Activated T-helper 17 cell treated with anti-CD3 and anti-CD28 coated beads, Interleukin-2, amount 50 U/mL, for 72 hours (primary cell): Measurements from ENCODE around the gene FAM13A. TPM values are rescaled to one million over a fixed set of nuclear protein-coding genes. Genes with fewer than 3 reads are reported as not detected.

Experiments used
- ATAC-seq: fragments of 150-1000 bp; cut with Tn5 transposase; replicated peaks from 2 replicates; pipeline ENCODE4 v1.10.0; 2021; ENCODE audit warnings: mild to moderate bottlenecking, moderate library complexity
- H3K27ac Mint-ChIP-seq: one replicate; pipeline ENCODE4 v1.8.0; 2022; ENCODE audit warnings: mixed read lengths
- H3K27me3 Mint-ChIP-seq: one replicate; pipeline ENCODE4 v1.8.0; 2022; ENCODE audit warnings: mixed read lengths
- H3K36me3 Mint-ChIP-seq: one replicate; pipeline ENCODE4 v1.8.0; 2022; ENCODE audit warnings: low read depth, mild to moderate bottlenecking, mixed read lengths
- H3K4me1 Mint-ChIP-seq: one replicate; pipeline ENCODE4 v1.8.0; 2022; ENCODE audit warnings: mixed read lengths
- H3K4me3 Mint-ChIP-seq: one replicate; pipeline ENCODE4 v1.8.0; 2022; ENCODE audit warnings: mild to moderate bottlenecking, mixed read lengths
- H3K9me3 Mint-ChIP-seq: one replicate; pipeline ENCODE4 v1.8.0; 2022; ENCODE audit warnings: mixed read lengths
- total RNA-seq, 2 donors: library from RNA; stranded (reverse); gene quantifications; one replicate each; pipeline ENCODE4 v1.2.3, GENCODE V29; 2022

Gene FAM13A
- total RNA-seq, 2 donors from 2014 or later, result 6.7 to 91.4 TPM

DNA sequence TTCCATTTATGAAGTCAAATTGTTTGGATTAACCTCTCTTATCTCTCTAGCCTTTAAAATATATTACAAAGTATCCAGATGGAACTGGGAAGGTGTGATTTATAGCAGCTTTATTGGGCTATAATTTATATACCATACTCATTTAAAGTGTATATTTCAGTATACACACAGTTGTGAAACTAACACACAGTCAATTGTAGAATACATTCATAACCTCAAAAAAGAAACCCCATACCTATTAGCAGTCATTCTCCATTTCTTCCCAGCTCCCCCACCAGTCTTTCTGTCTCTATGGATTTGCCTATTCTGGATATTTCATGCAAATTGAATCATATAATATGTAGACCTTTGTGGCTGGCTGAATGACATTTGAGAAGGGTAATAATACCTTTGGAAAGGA is 351.8 kb downstream of the FAM13A start:
- peaks cover 95% of the 10 kb centered on the region for H3K36me3 Mint-ChIP-seq
- no peaks in the 10 kb centered on the region for H3K9me3 Mint-ChIP-seq
- no peak overlapping the region for H3K27ac Mint-ChIP-seq
- peak; percentile 42 for ATAC-seq
- peaks cover 11% of the 10 kb centered on the region for H3K4me1 Mint-ChIP-seq
- H3K27me3 Mint-ChIP-seq, result no peaks in the 10 kb centered on the region
- H3K4me3 Mint-ChIP-seq, result no peak overlapping the region

DNA sequence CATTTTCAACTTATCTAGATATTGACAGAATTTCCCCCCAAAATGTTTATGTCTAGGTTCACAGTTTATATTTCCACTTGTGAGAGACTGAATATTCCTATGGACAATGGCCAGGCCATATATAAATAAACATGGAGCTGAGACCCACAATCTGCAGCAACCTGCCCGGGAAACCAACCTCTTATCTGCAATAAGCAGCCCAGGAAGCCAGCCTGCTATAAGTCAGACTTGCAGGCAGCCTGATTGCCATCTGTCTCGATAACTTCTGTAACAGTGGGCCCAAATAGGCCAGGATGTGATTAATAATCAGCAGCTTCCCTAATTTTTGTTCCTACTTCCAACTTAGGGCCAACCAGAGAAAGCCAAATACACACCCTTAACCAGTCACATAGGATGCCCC is 354.2 kb downstream of the FAM13A start:
- H3K27ac Mint-ChIP-seq, result no peak overlapping the region
- H3K27me3 Mint-ChIP-seq, result no peaks in the 10 kb centered on the region
- H3K36me3 Mint-ChIP-seq, result peaks cover 79% of the 10 kb centered on the region
- H3K4me1 Mint-ChIP-seq, result peaks cover 9% of the 10 kb centered on the region
- H3K9me3 Mint-ChIP-seq, result no peaks in the 10 kb centered on the region
- H3K4me3 Mint-ChIP-seq, result no peak overlapping the region
- no peak for ATAC-seq

DNA sequence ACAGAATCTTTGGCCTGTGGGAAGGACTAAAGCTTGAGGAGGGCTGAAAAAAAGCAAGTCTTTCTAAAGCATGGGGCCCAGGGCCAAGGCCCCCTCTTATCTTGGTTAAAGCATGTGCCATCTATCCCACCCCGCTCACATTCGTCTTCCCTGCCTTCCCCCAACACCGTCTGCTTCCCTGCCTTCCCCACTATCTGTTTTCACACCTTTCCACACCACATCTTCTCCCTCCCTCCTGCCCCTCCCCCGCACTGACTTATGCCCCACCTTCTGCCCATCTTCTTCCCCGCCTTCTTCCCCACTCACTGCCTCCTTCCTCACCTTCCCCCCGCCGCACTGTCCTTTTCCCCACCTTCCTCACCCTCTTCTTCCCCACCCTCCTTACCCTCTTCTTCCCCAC is 358.5 kb downstream of the FAM13A start:
- Mint-ChIP-seq H3K27me3 (no peaks in the 10 kb centered on the region), H3K4me3 (peak overlapping the region; percentile 84), H3K27ac (no peak overlapping the region), H3K4me1 (peaks cover 5% of the 10 kb centered on the region), H3K36me3 (peaks cover 61% of the 10 kb centered on the region), H3K9me3 (no peaks in the 10 kb centered on the region)
- no peak for ATAC-seq

DNA sequence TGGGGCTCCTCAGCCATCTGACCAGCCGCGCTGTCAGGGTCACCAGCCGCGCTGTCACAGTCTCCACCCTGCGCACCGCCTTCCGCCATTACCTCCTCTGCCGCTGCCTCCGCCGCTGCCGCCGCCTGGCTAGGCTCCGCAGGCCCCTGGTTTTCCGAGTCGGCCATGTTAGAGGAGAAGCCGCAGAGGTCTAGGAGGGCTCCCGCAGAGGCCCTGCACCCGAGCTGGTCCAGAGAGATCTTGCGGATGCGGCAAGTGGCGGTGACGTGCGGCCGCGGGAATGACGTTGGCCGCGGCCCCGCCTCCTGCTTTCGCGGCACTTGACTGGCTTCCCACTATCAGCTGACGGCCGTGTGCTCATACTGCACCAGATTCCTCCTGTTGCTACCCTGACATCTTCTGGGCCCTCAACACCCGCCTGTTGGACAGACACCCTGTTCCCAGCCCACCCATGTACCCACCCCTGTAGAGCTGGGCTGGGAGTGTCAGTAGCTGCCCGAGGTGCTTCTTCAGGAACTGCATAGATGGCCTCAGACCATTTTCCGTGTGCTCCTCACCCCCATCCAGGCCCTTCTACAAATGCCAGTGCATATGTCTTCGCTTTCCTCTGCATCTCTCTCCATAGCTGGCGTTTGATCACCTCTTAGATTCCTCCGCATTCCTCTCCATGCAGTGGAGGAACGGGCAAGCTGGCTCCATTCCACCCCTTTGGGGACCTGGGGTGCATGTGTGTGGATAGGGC is 359.2 kb downstream of the FAM13A start, which contains the start of gene NAP1L5:
TSS of gene NAP1L5 (minus strand) at position 242 of the 742 bp plus-strand sequence. CDS start at position 167, 75 bp downstream.
- peak; percentile 92 for ATAC-seq
- H3K36me3 Mint-ChIP-seq, result peaks cover 53% of the 10 kb centered on the region
- H3K4me1 Mint-ChIP-seq, result peaks cover 5% of the 10 kb centered on the region
- H3K4me3 Mint-ChIP-seq, result peak within 1 kb of the TSS; percentile 84
- peak within 1 kb of the TSS; percentile 75 for H3K27ac Mint-ChIP-seq
- no peaks in the 10 kb centered on the region for H3K9me3 Mint-ChIP-seq
- no peaks in the 10 kb centered on the region for H3K27me3 Mint-ChIP-seq

DNA sequence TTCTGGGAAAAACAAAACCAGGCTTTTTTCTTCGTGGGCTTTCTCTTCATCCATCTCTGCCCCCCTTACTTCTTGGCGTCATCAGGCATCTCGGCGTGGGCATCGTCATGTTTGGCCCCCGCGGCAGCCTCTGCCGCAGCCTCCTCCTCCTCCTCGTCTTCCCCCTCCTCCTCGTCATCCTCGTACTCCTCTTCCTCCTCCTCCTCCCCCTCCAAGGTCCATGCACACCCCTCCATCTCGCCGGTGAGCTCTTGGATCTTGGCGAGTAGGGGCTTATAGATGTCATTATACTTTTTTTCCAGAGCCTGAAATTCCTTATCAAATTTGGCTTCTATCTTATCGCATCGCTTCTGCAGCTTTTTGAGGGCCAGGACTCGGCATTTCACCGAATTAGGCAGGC is 359.8 kb downstream of the FAM13A start:
- Mint-ChIP-seq H3K9me3 (no peaks in the 10 kb centered on the region), H3K36me3 (peaks cover 47% of the 10 kb centered on the region), H3K4me1 (peaks cover 5% of the 10 kb centered on the region), H3K27me3 (no peaks in the 10 kb centered on the region), H3K27ac (peak overlapping the region; percentile 75), H3K4me3 (peak overlapping the region; percentile 84)
- peak; percentile 40 for ATAC-seq

DNA sequence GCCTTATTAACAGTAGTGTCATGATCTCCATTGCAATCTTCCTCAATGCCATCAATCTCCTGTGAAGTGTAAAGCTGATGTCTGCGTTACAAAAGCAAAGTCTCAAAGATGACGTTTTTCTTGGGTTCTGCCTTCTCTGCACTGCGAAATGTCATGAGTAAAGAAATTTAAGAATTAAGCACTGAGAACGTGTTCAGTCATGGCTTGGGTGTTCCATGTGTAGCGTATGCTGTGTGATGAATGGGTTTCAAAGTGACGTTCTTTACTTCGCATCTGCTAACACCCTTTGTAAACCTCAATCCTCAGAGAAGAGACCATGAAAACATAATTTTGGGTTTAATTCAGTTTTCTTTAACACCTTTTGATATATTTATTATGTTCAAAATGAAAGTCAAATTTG is 360.4 kb downstream of the FAM13A start:
- no peaks in the 10 kb centered on the region for H3K27me3 Mint-ChIP-seq
- peak overlapping the region; percentile 84 for H3K4me3 Mint-ChIP-seq
- H3K4me1 Mint-ChIP-seq, result peaks cover 5% of the 10 kb centered on the region
- no peaks in the 10 kb centered on the region for H3K9me3 Mint-ChIP-seq
- H3K27ac Mint-ChIP-seq, result peak overlapping the region; percentile 75
- no peak for ATAC-seq
- H3K36me3 Mint-ChIP-seq, result peaks cover 42% of the 10 kb centered on the region

DNA sequence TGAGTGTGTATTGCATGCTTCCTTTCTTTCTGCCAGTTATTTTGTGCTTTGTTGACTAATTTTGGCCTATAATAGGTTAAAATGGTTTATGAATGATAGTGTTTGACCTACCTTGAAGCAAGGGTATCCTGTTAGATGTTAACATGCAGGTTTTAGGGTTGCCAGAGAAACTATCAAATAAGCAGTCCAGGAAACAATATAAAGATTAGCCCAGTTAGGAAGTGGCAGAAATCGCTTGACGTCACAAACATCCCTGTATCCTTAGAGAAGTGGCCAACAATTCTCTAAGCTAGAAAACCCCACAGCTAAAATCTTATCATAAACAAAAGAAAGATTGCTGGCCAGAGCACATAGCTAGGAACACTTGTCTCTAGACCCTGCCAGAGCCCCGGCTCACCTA is 363.2 kb downstream of the FAM13A start:
- H3K36me3 Mint-ChIP-seq, result peaks cover 57% of the 10 kb centered on the region
- ATAC-seq, result no peak
- no peak overlapping the region for H3K27ac Mint-ChIP-seq
- H3K4me1 Mint-ChIP-seq, result no peaks in the 10 kb centered on the region
- no peaks in the 10 kb centered on the region for H3K9me3 Mint-ChIP-seq
- no peaks in the 10 kb centered on the region for H3K27me3 Mint-ChIP-seq
- H3K4me3 Mint-ChIP-seq, result no peak overlapping the region

DNA sequence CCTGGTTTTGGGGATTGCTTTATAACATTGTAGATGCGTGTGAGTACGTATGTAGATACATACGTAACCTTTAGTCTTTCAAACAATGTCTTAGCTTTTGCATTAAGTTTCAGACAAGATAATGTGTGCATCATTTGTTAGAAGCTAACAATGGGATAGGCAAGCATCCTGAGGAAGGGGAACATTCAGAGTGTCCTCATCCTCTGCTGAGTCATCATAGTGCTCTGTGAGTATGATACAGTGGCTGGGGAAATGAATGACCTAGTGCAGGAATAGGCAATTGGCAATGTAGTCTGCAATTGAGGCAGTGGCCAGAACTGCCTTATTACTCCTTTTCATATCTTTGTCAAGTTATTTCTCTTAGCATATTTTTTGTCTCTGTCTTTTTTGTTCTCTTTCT is 366.6 kb downstream of the FAM13A start:
- H3K27me3 Mint-ChIP-seq, result no peaks in the 10 kb centered on the region
- no peaks in the 10 kb centered on the region for H3K9me3 Mint-ChIP-seq
- peaks cover 61% of the 10 kb centered on the region for H3K36me3 Mint-ChIP-seq
- H3K27ac Mint-ChIP-seq, result no peak overlapping the region
- H3K4me1 Mint-ChIP-seq, result no peaks in the 10 kb centered on the region
- ATAC-seq, result no peak
- H3K4me3 Mint-ChIP-seq, result no peak overlapping the region

DNA sequence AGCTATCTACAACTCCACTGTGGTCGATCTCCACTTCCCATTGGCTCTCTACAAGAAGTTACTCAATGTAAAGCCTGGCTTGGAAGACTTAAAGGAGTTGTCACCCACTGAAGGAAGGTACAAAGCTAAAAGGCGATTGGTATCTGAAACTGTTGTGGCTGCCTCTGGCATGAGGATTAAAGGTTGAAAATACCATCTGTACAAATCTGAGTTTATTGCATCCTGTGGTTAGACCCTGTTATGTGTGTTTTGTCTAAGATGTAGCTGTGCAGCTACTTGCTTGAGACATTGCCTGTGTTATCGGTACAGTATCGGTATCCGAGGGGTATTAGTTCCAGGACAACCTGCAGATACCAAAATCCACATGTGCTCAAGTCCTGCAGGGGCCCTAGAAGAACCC is 375.8 kb downstream of the FAM13A start:
- Mint-ChIP-seq H3K4me1 (peaks cover 4% of the 10 kb centered on the region), H3K27ac (no peak overlapping the region), H3K36me3 (peaks cover 95% of the 10 kb centered on the region), H3K4me3 (no peak overlapping the region), H3K9me3 (no peaks in the 10 kb centered on the region), H3K27me3 (no peaks in the 10 kb centered on the region)
- no peak for ATAC-seq

Other genes starting within 250 kb of the FAM13A start
- 1 to 10 TPM; 1.1 to 2.6 TPM for gene TIGD2, start 54.3 kb upstream of the FAM13A start, total RNA-seq